ENCODE results near the gene BIRC6.
"Not testable (repeated sequence)": the region's sequence is repeated elsewhere in the genome, so short reads cannot be mapped to it uniquely, and the experiment has no call there.

BIRC6 gene, protein sequence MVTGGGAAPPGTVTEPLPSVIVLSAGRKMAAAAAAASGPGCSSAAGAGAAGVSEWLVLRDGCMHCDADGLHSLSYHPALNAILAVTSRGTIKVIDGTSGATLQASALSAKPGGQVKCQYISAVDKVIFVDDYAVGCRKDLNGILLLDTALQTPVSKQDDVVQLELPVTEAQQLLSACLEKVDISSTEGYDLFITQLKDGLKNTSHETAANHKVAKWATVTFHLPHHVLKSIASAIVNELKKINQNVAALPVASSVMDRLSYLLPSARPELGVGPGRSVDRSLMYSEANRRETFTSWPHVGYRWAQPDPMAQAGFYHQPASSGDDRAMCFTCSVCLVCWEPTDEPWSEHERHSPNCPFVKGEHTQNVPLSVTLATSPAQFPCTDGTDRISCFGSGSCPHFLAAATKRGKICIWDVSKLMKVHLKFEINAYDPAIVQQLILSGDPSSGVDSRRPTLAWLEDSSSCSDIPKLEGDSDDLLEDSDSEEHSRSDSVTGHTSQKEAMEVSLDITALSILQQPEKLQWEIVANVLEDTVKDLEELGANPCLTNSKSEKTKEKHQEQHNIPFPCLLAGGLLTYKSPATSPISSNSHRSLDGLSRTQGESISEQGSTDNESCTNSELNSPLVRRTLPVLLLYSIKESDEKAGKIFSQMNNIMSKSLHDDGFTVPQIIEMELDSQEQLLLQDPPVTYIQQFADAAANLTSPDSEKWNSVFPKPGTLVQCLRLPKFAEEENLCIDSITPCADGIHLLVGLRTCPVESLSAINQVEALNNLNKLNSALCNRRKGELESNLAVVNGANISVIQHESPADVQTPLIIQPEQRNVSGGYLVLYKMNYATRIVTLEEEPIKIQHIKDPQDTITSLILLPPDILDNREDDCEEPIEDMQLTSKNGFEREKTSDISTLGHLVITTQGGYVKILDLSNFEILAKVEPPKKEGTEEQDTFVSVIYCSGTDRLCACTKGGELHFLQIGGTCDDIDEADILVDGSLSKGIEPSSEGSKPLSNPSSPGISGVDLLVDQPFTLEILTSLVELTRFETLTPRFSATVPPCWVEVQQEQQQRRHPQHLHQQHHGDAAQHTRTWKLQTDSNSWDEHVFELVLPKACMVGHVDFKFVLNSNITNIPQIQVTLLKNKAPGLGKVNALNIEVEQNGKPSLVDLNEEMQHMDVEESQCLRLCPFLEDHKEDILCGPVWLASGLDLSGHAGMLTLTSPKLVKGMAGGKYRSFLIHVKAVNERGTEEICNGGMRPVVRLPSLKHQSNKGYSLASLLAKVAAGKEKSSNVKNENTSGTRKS (N-terminal part only)

DNA sequence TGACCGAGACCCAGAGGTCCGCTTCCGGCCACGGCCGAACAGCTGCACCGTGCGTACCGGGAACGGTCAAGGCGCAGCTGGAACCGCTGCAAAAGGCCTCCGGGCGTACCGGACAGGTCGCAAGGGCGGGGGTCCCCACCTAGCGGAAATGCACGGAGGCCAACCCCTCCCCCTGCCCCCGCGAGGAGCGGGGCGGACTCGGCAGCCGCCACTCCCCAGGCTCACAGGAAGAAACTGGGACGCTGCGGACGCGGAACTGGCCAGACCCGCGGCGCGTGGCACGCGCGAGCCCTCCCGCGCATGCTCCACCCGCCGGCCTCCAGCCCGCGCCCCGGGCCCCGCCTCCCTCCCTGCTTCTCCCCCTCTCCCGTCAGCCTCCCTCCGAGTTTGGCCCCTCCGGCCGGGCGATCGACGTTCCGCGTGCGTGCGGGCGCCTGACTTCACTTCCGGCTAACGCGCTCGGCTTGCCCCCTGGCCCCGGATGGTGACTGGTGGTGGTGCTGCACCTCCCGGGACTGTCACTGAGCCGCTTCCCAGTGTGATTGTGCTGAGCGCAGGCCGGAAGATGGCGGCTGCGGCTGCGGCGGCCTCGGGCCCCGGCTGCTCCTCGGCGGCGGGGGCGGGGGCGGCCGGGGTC is at the start of gene BIRC6:
BIRC6 (plus strand) TSS at position 343 of the 637 bp plus-strand sequence; CDS start at position 482, 139 bp downstream.
- peak; percentile 88 for DNase-seq

DNA sequence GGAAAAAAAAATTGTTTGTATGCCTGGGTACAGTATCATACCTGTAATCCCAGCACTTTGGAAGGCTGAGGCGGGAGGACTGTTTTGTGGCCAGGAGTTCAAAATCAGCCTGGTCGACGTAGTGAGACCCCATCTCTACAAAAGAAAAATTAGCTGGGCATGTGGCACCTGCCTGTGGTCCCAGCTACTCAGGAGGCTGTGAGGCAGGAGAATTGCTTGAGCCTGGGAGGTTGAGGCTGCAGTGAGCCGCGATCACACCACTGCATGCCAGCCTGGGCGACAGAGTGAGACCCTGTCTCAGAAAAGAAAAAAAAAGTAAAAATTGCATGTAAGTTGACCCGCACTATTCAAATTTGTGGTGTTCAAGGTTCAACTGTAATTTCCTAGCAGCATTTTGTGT is 46.2 kb upstream of the BIRC6 start:
- DNase-seq, result no peak

DNA sequence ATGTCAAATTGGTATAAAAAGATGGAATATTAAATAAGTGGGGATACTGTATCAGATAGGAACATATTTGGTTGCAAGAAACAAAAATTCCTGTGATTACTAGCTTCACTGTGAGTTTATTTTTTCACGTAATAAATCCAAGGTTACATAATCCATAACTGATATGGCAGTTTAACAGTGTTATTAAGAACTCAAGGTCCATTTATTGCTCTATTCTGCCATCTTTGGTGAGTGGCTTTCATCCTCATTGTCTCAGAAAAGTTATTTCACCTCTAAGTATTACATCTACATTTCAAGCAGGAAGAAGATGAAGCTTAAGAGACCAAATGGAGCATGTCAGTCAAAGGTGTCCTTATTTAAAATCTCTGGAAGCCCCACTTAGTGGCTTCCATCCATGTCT is 41.9 kb upstream of the BIRC6 start:
- DNase-seq, result no peak

DNA sequence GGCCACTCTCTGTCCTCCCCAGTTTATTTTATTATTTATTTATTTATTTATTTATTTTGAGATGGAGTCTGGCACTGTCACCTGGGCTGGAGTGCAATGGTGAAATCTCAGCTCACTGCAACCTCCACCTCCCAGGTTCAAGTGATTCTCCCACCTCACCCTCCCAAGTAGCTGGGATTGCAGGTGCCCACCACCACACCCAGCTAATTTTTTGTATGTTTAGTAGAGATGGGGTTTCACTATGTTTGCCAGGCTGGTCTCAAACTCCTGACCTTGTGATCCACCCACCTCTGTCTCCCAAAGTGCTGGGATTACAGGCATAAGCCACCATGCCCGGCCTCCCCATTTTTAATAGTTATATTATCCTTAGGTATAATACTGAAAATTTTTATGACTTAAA is 28.1 kb upstream of the BIRC6 start:
- DNase-seq, result not testable (repeated sequence)

DNA sequence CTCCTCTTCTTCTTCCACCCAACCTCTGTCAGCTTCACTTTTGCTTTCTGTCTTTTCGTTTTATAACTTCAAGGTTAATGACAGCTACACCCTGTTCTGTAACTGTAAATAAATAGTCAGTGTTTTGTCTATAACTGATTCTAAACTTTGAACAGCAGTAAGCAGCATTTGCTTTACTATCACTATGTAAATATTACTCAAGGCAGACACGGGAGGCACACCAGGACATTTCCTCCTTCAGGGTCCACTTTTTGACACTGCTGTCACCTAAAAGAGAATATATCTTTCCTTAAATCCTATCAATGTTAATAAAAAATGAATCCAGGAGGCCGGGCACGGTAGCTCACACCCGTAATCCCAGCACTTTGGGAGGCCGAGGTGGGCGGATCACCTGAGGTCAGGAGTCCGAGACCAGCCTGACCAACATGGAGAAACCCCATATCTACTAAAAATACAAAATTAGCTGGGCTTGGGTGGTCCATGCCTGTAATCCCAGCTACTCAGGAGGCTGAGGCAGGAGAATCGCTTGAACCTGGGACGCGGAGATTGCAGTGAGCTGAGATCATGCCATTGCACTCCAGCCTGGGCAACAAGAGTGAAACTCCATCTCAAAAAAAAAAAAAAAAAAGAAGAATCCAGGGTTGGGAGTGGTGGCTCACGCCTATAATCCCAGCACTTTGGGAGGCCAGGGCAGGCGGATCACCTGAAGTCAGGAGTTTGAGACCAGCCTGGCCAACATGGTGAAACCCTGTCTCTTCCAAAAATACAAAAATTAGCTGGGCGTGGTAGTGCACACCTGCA is 27.4 kb upstream of the BIRC6 start:
- DNase-seq, result not testable (repeated sequence)

DNA sequence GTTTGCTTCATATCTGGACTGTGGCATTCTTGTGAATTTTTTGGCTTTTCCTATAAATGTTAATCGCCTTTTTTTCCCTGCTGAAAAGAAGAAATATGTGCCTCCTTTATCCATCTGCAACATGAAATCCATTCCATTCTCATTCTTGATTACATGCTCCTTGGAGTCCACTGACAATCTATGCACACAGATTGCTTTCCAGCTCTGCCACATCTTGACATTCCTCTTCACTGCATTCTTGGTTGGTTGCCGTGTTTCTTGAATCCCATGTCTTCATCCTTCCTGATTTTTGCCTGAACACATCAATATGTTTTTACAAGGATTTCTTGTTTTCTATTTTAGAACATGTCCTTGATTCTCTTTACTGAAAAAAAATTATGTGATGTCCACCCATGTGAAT is 26.7 kb upstream of the BIRC6 start:
- no peak for DNase-seq

DNA sequence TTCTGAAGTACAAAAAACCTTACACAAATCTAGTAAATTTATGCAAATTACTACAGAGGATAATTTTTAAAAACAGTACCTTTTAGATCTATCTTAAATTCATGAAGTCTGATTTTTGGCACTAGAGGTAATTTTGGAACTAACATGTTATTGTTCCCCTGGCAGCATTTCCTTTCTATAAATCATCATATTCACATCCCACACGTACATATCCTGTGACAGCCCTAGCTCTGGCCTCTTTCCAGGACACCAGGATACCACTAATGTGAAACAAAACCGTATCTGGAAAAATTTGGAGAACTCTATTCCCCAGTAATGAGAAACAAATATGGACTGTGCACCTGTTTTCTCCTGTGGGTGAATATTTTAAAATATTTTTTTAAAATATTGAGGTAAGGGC is 14.0 kb upstream of the BIRC6 start:
- no peak for DNase-seq

DNA sequence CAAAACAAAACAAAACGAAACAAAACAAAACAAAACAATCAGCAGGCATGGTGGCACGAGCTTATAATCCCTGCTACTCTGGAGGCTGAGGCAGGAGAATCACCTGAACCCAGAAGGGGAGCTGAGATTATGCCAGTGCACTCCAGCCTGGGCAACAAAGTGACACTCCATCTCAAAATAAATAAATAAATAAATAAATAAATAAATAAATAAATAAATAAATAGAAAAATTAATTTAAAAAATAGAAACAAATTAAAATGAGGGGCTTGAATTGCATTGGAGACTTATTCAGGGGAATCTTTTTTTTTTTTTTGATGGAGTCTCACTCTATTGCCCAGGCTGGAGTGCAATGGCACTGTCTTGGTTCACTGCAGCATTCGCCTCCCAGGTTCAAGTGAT is 6.0 kb upstream of the BIRC6 start:
- not testable (repeated sequence) for DNase-seq

DNA sequence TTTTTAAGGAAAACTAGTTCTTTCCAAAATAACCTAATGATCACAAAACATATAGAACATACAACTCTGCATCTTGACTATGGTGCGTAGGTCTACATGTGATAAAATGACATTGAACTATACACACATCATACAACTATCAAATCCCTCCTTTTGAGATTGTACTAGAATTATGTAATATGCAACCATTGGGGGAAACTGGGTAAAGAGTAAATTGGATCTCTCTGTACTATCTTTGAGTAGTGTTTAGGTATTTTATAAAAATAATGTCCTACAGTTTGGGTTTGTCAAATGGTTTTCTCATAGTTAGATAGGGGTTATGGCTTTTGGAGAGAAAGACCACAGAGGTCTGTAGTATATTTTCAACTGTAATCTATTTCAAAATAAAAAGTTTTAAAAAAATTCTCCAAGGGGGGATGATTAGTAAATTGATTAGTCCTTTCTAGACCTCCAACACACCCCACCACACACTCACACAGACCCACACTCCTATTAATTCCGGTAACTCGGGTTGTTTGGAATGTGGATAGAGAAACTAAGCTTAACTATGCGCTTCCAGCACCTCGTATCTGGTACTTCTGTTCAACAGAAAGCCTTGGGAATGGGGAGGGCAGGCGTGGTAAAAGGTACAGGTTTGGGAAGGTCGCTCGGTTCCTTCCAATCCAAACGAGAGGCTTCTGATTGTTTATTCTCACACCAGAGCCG is 695 bp upstream of the BIRC6 start:
- DNase-seq, result no peak

DNA sequence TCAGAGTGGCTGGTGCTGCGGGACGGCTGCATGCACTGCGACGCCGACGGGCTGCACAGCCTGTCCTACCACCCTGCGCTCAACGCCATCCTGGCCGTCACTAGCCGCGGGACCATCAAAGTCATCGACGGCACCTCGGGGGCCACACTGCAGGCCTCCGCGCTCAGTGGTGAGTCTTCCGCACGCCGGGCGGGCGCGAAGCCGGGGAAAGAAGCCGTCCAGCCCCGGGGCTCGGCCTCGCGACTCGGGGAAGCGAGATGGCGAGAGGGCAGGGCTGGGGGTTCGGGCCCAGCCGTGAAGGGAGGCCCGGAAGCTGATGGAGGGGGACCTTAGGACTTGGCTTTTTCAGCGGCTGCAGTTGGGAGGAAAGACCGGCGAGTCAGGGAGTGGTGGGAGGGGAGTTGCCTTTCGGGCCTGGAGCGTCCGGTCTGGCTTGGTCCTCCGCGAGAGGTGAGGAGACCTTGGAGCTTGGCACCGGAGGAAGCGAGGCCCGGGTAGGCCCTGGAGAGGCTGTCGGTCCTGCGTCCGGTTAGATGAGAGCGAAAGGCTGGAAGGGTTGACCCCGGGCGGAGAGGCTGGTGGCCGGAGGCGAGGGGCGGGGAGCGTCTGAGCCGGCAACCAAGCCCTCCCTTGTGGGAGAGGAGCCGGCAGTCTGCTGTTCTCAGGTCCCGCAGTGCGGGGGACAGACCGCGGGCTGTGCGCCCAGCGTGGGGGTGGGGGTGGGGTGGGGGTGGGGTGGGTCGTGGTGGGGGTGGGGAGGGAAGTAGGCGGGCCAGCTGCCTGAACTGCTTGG is 691 bp downstream of the BIRC6 start:
- DNase-seq, result no peak

DNA sequence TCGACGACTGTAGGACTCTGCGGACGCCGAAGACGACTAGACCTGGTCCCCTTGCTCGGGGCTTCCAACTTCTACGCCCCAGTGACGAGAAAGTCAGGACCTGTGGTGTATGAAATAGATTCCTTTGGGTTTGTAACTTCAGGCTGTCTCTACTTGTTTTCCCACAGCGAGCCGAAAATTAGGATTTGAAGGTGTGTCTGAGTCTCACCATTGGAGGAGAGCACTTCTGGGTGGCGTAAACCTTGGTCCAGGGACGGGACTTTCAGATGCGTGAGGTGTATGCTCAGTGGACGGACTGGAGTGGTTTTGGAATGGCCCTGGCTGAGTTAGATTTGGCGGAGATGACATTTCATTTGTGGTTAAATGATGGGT is 1.3 kb downstream of the BIRC6 start:
- DNase-seq, result no peak

DNA sequence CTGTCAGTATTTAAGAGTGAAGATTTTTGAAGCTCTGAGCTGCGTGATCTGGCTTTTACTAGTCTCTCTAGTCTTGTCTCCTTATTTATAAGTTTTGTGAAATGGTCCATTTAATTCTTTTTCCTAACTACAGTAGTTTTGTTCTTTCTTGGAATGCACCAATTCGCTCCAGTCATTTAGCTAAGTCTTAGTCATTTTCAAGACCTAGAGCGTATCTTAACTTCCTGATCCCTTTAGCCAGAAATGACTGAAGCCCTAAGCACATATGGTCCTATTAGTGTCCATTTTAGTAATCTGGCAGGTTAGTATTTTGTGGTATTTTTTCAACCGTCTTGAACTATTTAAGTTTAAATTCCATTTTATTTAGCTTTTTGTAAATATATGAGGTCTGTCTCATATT is 3.6 kb downstream of the BIRC6 start:
- DNase-seq, result no peak

DNA sequence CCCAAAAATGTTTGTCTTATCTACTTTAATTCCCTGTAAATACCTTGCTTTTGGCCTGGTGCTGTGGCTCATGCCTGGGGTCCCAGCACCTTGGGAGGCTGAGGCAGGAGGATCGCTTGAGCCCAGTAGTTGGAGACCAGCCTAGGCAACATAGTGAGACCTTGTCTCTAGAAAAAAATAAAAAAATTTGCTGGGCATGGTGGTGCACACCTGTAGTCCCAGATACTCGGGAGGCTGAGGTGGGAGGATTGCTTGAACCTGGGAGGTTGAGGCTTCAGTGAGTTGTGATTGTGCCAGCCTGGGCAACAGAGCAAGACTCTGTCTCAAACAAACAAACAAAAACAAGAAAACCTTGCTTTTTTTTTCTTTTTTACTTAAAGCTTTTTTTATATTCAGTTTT is 6.2 kb downstream of the BIRC6 start:
- not testable (repeated sequence) for DNase-seq

DNA sequence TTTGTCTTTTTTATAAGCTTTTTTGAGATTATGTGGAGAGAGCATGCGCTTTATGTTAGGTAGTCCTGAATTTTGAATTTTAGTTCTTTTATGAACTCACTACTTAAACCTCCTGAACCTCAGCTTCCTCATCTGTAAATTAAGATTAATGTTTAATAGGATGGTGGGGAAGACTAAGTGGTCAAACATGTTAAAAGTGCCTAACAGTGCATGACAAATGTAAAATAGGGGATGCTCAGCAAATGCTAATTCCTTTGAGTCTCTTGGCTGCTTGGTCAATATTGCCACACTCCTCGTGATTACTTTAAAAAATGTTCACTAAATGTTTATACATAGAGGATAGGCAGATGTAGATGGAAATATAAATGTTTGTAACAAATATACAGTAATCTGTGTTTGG is 6.8 kb downstream of the BIRC6 start:
- no peak for DNase-seq

DNA sequence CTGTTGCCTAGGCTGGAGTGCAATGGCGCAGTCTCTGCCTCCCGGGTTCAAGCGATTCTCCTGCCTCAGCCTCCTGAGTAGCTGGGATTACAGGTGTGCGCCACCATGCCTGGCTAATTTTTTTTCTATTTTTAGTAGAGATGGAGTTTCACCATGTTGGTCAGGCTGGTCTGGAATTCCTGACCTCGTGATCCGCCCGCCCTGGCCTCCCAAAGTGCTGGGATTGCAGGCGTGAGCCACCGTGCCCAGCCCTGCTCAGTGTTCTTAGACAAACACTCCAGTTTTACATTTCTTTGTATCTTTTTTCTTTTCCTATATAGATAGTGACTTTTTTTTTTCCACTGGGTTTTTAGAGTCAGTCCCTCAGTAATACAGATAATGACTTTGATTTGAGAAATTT is 7.5 kb downstream of the BIRC6 start:
- DNase-seq, result not testable (repeated sequence)

DNA sequence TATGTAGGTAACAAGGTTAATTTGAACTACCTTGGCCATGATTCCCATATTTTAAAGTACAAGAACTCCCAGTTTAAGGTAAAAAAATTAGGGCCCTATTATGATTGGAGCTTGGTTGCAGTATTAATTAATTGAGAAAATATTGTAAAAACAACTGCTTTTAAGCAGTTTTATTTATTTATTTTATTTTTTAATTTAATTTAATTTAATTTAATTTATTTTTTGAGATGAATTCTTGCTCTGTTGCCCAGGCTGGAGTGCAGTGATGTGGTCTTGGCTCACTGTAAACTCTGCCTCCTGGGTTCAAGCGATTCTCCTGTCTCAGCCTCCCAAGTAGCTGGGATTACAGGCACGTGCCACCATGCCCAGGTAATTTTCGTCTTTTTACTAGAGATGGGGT is 8.9 kb downstream of the BIRC6 start:
- DNase-seq, result not testable (repeated sequence)

DNA sequence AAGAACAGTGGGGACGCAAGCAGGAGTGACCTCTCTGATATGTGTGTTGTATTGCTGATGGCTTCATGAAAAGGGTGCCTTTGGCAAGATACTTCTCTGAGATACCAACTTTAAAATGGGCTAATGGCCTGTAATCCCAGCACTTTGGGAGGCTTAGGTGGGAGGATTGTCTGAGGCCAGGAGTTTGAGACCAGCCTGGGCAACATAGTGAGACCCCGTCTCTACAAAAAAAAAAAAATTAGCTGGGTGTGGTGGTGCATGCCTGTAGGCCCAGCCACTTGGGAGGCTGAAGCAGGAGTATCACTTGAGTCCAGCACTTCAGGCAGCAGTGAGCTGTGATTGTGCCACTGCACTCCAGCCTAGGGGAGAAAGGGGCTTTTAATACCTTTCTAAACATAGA is 9.8 kb downstream of the BIRC6 start:
- no peak for DNase-seq

DNA sequence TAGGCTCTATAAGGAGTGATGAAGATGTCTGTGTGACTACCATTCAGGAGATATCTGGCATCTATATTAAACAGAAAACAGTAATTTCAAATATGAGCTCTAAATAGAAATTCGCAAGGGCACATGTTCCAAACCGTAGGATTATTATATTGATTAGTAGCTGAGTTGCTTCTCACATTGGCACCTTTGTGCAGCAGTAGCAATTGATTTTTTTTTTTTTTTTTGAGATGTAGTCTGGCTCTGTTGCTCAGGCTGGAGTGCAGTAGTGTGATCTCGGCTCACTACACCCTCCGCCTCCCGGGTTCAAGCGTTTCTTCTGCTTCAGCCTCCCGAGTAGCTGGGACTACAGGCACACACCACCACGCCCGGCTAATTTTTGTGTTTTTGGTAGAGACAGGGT is 12.4 kb downstream of the BIRC6 start:
- DNase-seq, result no peak

DNA sequence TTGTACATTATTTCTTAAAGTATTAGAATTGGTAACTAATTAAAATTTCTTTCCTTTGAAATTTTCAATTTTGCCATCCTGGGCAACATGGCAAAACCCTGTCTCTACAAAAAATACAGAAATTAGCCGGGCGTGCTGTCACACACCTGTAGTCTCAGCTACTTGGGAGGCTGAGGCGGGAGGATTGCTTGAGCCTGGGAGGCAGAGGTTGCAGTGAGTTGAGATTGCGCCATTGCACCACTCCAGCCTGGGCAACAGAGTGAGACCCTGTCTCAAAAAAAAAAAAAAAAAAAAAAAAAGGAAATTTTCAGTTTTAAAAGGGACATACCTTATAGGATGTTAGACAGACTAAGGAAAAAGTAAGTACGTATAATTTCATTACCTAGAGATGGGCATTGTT is 14.1 kb downstream of the BIRC6 start:
- DNase-seq, result not testable (repeated sequence)

DNA sequence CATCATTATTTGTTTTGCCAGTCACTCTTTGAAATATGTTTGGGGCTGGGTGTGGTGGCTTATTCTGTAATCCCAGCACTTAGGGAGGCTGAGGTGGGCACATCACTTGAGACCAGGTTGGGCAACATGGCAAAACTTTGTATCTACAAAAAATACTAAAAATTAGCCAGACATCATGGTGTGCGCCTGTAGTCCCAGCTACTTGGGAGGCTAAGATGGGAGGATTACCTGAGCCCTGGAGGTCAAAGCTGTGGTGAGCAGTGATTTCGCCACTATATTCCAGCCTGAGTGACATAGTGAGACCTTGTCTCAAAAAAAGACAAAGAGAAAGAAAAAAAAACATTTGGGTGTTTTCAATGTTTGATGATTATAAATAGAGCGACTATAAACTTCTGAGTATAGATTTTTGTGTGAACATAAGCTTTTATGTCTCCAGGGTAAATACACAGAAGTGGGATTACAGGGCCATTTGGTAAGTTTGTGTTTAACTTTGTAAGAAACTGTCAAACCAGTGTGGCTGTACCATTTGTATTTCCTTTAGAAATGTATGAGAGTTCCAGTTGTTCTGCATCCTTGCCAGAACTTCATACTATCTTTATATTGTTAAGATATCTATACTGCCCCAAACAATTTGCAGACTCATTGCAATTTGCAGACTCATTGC is 15.8 kb downstream of the BIRC6 start:
- DNase-seq, result no peak
